Measurements from ENCODE around the gene NTN1.

NTN1 gene

DNA sequence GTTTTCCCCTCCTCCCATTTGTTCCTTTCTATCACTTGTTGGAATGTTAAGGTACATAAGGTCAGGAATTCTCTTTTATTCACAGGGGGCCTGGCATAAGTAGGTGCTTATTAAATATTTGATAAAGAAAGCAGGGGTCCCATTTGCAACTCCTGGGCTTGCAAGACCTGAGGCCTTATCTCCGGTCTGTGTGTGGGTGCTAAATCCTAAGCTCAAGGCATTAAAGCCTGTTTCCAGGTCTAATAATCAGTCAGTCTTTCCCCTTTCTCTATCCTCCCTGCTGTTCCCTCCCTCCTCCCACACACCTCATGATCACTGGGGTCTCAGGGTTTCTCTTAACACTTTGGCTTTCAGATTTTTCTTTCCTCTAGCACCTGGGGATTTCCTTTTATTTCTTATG is 17.1 kb downstream of the NTN1 start:
- DNase-seq: no peak

- DNase-seq: no peak
Observed at GRCh38 chr17:9044772-9045463, 23.6 kb downstream of the NTN1 start.

- DNase-seq: no peak
Observed at GRCh38 chr17:9050801-9051401, 29.6 kb downstream of the NTN1 start.

DNA sequence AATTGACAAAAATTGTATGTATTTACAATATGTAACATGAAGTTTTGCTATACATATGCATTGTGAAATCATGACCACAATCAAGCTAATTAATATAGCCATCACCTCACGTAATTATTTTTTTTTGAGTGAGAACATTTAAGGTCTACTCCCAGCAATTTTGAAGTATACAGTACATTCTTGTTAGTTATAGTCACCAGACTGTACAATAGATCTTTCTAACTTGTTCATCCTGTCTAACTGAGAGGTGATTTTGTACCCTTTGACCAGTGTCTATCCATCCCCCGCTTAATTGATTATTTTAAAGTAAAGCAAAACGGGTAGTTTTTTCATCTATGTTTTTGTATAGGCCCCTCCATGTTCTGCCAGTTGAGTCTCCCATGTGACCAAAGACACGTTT is 30.3 kb downstream of the NTN1 start:
- no peak for DNase-seq

DNA sequence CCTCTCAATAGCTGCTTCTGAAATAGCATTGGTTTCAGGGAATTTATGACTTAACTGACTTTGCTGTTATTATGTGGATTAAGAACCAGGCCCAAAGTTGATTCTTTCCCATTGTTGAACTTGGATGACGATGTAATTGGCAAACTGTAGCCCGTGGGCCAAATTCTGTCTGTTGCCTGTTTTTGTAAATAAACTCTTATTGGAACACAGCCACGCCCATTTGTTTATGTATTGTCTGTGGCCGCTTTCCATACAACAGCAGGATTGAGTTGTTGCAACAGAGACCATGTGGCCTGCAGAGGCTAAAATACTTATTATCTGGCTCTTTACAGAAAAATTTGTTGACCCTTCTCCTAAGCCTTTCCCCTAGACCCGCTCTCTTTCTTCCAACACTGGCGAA is 31.6 kb downstream of the NTN1 start:
- no peak for DNase-seq

DNA sequence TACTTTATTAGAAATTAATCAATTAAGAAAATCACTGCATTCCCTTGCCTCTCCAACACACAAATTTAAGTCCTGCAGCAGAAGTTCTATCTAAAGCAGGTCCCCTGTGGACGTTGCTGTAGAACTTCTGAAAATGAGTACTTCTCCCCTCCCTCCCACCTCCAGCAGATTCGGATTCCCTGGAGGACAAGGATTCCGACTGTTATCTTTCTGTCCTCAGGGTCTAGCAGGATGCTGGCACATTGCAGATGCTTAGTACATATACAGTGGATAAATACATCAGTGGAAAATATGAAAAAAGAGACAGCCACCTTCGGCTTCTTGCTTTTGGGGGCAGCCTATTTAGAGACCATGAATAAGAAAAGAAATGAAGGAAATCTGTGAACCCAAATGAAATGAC is 32.1 kb downstream of the NTN1 start:
- DNase-seq: no peak

DNA sequence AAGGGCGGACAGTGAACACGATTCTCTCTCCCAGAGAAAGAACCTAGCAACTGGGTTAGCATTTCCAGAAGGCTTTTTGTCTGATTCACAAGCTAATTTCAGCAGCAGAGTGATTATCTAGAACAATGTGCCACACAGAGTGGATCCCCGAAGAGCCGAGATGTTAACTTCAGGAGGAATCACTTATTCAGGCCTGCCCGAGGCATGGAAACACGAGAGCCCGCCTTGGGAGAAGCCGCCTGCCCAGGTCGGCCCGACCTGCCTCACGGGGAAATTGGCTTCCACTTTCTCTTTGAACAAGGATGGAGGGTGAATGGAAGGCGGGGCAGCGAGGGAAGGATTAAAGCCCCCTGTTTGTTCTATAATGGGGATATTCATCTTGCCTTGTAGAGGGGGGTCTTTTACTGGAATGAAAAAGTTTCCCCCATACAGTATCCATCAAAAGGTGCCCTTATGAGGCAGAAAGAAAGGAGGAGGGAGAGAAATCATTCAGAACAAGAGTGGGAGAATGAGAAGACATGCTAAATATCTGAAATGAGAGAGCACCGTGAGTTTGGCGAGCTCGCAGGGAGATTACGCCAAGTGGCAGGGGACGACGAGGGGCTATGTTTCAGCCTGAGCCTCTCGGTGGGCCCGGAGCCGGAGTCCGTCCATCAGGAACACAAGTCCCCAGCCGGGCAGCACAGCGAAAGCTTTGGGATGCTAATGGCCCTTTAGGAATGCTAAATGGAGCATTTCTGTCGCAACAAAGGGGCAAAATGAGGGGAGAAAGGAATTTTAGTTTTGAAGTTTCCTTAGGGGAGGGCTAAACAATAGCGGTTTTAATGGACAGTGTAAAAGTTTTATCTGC is 33.0 kb downstream of the NTN1 start:
- DNase-seq: no peak

DNA sequence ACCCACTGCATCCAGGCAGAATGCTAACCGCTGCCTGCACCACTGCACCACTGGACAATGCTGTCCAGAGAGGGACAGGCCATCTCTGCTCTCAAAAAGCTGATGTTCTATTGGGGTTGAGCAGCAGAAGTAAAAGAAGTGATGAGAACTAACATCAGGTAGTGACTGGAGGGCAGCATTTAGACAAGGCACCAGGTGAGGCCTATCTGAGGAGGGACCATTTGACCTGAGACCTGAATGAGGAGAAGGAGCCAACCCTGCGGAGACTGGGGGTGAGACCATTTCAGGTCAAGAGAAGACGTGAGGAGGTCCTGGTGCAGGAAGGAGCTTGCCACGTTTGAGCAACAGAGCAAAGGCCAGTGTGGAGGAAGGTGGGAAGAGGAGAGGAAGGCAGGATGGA is 34.0 kb downstream of the NTN1 start:
- DNase-seq: no peak

GRCh38 chr17:9056566-9056965 is 35.3 kb downstream of the NTN1 start:
- DNase-seq: no peak

- no peak for DNase-seq
Observed at GRCh38 chr17:9057310-9057709, 36.0 kb downstream of the NTN1 start.

- no peak for DNase-seq
Observed at GRCh38 chr17:9062399-9062902, 41.1 kb downstream of the NTN1 start.

- no peak for DNase-seq
Observed at GRCh38 chr17:9064311-9064834, 43.1 kb downstream of the NTN1 start.

DNA sequence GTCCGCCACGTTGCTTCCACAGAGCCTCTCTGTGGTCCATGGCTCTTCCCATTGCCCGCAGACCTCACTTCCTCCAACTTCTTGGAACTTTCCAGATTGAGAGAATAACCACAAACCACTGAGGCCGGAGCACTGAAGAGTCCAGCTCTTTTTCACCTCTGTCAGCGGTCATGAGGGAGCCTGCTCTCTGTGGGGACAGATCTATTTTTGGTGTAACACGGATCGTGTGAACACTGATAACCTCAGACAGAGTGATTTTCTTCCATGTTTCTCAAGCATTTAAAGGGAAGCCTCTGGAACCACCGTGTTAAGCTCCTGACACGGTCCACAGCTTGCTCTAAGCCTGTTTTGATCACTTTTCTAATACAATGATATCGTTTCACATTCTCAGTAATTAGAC is 49.7 kb downstream of the NTN1 start:
- DNase-seq: peak; percentile 20

DNA sequence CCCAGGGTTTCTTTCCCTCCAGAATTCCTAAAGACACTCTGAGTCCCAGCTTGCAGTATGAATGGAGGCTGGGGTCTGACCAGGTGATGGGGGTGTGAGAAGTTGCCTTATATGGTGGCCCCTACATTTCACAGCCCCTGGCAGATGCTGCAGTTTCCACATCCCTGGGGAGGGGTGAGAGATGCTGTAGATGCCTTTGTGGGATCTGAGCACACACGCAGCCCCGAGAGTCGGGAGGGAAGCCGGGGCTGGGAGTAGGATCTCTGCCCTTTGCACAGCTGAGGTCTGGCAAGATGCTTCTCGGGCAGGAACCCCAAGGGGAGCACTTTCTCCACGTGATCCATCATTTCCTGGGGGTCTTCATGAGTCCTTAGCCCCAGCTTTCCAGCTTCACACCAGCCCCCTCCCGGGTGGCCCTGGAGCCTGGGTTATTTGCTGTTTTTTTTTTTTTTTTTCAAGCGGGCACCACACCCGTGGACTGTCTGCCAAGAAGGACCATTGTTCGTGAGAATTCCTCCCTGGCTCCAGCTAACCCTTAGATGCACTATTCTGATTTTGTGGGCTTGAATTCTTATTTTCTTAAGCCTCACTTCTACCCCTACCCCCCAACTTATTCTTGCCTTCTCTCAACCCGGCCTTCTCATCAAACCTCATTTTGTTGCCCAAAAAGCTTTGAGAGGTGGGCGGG is 50.6 kb downstream of the NTN1 start:
- no peak for DNase-seq

DNA sequence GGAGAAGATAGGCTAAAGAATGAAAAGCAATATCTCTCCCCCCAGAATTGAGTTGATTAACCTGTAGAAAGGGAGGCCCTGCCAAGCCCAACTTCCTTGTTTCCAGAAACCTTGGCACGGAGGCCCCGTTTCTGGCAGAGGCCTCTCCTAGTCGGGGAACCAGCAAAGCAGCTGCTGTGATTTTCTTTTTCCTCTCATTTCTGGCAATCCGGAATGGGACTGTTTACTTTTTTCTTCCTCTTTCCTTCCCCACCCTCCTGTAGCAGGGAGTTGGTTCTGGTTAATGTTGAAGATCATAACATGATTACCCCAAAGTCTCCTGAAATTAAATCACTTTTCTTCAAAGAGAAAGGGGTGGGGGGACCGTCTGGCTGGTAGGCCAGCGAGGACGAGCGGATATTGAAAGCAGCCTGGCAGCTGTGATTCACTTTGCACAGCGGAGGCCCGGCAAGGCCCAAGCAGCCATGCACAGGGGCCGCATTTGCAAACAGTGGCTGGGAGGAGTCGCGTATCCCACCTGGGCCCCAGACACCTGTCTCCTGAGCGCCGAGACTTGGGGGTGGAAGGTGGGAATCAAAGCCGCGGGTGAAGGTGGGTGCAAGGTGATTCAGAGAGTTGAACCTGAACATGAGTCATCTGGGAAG is 51.5 kb downstream of the NTN1 start:
- DNase-seq: no peak

- DNase-seq: no peak
Observed at GRCh38 chr17:9074131-9074530, 52.8 kb downstream of the NTN1 start.

GRCh38 chr17:9079461-9080103 is 58.3 kb downstream of the NTN1 start:
- DNase-seq: peak; percentile 66

GRCh38 chr17:9080296-9080914 is 59.1 kb downstream of the NTN1 start:
- no peak for DNase-seq

DNA sequence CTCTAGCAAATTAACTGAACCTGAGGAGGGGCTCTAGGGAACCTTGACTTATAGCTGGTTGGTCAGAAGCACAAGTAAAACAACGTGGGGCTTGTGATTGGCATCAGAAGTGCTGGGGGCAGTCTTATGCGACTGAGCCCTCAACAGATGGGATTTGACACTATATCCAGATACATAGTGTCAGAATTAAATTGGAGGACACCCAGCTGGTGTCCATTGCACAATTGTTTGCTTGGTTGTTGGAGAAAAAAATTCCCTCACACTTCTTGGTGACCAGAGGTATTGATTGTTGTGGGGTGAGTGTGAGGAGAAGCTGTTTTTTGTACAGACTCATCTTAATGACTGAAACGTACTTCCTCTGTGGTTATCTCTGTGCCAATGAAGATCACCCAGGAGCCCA is 59.7 kb downstream of the NTN1 start:
- no peak for DNase-seq

DNA sequence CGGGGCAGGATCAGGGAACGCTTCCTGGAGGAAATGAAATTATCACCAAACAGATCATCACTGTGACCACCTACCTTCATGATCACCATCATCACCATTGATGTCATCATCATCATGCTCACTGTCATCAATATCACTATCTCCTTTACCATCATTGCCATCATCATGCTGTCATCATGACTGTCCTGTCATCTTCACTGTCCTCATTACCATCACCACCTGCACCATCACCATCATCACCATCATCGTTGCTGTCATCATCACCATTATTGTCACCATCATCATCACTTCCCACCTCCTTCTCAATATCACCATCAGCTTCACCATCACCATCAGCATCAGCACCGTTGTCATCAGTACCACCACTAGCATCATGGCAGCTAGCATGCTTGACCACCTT is 65.3 kb downstream of the NTN1 start:
- DNase-seq: no peak

- no peak for DNase-seq
Observed at GRCh38 chr17:9087921-9088320, 66.6 kb downstream of the NTN1 start.
